Type B pancreatic cell (in vitro differentiated cells): ENCODE data around the gene LARP1. TPM values are rescaled to one million over a fixed set of nuclear protein-coding genes. Genes with fewer than 3 reads are reported as not detected.

Experiments
- DNase-seq: peaks from one replicate; pipeline ENCODE4 v3.0.0; 2021; ENCODE audit warnings: mixed read lengths; ENCODE audit not compliant: unreplicated experiment; ENCODE audit errors: extremely low spot score
- H3K27ac Mint-ChIP-seq: 2 replicates; pipeline ENCODE4 v1.8.0; 2021; ENCODE audit warnings: mild to moderate bottlenecking, mixed read lengths
- H3K27me3 Mint-ChIP-seq: 2 replicates; pipeline ENCODE4 v1.8.0; 2021; ENCODE audit warnings: mixed read lengths
- H3K36me3 Mint-ChIP-seq: 2 replicates; pipeline ENCODE4 v1.8.0; 2021; ENCODE audit warnings: mixed read lengths
- H3K4me1 Mint-ChIP-seq: one replicate; pipeline ENCODE4 v1.8.0; 2021; ENCODE audit warnings: mixed read lengths; ENCODE audit not compliant: unreplicated experiment
- H3K4me3 Mint-ChIP-seq: 2 replicates; pipeline ENCODE4 v1.8.0; 2021; ENCODE audit warnings: mild to moderate bottlenecking, mixed read lengths
- H3K9me3 Mint-ChIP-seq: 2 replicates; pipeline ENCODE4 v1.8.0; 2021; ENCODE audit warnings: mixed read lengths
- CTCF ChIP-seq: fragments of 200-600 bp; sonication (generic); conservative IDR thresholded peaks from 2 replicates; pipeline ENCODE4 v1.5.0; 2021; ENCODE audit warnings: antibody characterized with exemption, mild to moderate bottlenecking
- total RNA-seq: library from RNA; stranded (reverse); gene quantifications from 2 replicates; pipeline ENCODE4 v1.2.1, GENCODE V29; 2021; ENCODE audit warnings: low replicate concordance

LARP1 gene
- total RNA-seq, 1 donor from 2014 or later: 220 TPM

GRCh38 chr5:154722097-154722496, 33.1 kb upstream of the LARP1 start:
- Mint-ChIP-seq H3K4me3 (no peak overlapping the region), H3K27ac (no peak overlapping the region)

GRCh38 chr5:154722936-154723335, 32.2 kb upstream of the LARP1 start:
- DNase-seq: no peak
- no peak for TF ChIP-seq CTCF
- Mint-ChIP-seq H3K9me3 (no peaks in the 10 kb centered on the region), H3K4me3 (no peak overlapping the region), H3K27ac (no peak overlapping the region), H3K27me3 (no peaks in the 10 kb centered on the region), H3K36me3 (no peaks in the 10 kb centered on the region), H3K4me1 (peaks cover 12% of the 10 kb centered on the region)

More at GRCh38 chr5:154722097-154722496, 33.1 kb upstream of the LARP1 start:
- TF ChIP-seq CTCF: no peak
- DNase-seq: no peak
- peaks cover 9% of the 10 kb centered on the region for H3K4me1 Mint-ChIP-seq
- H3K9me3 Mint-ChIP-seq: no peaks in the 10 kb centered on the region
- H3K27me3 Mint-ChIP-seq: no peaks in the 10 kb centered on the region
- no peaks in the 10 kb centered on the region for H3K36me3 Mint-ChIP-seq

GRCh38 chr5:154723740-154724505, 31.3 kb upstream of the LARP1 start:
- H3K4me3 Mint-ChIP-seq: no peak overlapping the region
- no peaks in the 10 kb centered on the region for H3K9me3 Mint-ChIP-seq
- no peaks in the 10 kb centered on the region for H3K27me3 Mint-ChIP-seq
- H3K36me3 Mint-ChIP-seq: no peaks in the 10 kb centered on the region
- no peak for DNase-seq
- TF ChIP-seq CTCF: no peak
- H3K4me1 Mint-ChIP-seq: peaks cover 12% of the 10 kb centered on the region
- H3K27ac Mint-ChIP-seq: no peak overlapping the region

- no peak for DNase-seq
- TF ChIP-seq CTCF: no peak
- H3K27ac Mint-ChIP-seq: no peak overlapping the region
- no peaks in the 10 kb centered on the region for H3K36me3 Mint-ChIP-seq
- no peaks in the 10 kb centered on the region for H3K9me3 Mint-ChIP-seq
- no peak overlapping the region for H3K4me3 Mint-ChIP-seq
- no peaks in the 10 kb centered on the region for H3K27me3 Mint-ChIP-seq
- H3K4me1 Mint-ChIP-seq: peaks cover 5% of the 10 kb centered on the region
These were observed 27.8 kb upstream of the LARP1 start for GRCh38 chr5:154727361-154727760.

GRCh38 chr5:154728939-154729588, 26.1 kb upstream of the LARP1 start:
- Mint-ChIP-seq H3K9me3 (no peaks in the 10 kb centered on the region), H3K36me3 (no peaks in the 10 kb centered on the region), H3K4me1 (peaks cover 4% of the 10 kb centered on the region), H3K27ac (no peak overlapping the region), H3K4me3 (no peak overlapping the region), H3K27me3 (no peaks in the 10 kb centered on the region)
- DNase-seq: no peak
- TF ChIP-seq CTCF: no peak
